OCI-LY1 (cell line): Measurements from ENCODE around the gene MRGPRD.

Source experiments
- H2AFZ ChIP-seq: fragments of 200-600 bp; sonication (generic), shearing (Covaris generic); 2 replicates; pipeline ENCODE4 v1.6.0; 2014; ENCODE audit warnings: antibody characterized with exemption, mild to moderate bottlenecking, low read length
- H3F3A ChIP-seq: fragments of 200-600 bp; sonication (generic), shearing (Covaris generic); 2 replicates; pipeline ENCODE4 v1.6.0; 2014; ENCODE audit warnings: mild to moderate bottlenecking, antibody characterized with exemption, low read length, moderate library complexity; ENCODE audit not compliant: insufficient read depth
- H3K27ac ChIP-seq: fragments of 200-600 bp; sonication (generic); 2 replicates; pipeline ENCODE4 v1.5.1; 2014; ENCODE audit warnings: low read length, mixed run types, mild to moderate bottlenecking, low read depth; ENCODE audit not compliant: poor library complexity, severe bottlenecking
- H3K27me3 ChIP-seq: fragments of 200-600 bp; sonication (generic); 2 replicates; pipeline ENCODE4 v1.6.0; 2014; ENCODE audit warnings: antibody characterized with exemption, mild to moderate bottlenecking, low read length, moderate library complexity; ENCODE audit not compliant: insufficient read depth
- H3K36me3 ChIP-seq: fragments of 200-600 bp; sonication (generic); 2 replicates; pipeline ENCODE4 v1.6.1; 2014; ENCODE audit warnings: mild to moderate bottlenecking, antibody characterized with exemption, low read length, moderate library complexity, mixed read lengths; ENCODE audit not compliant: insufficient read depth
- H3K4me1 ChIP-seq: fragments of 200-600 bp; sonication (generic); 2 replicates; pipeline ENCODE4 v1.5.1; 2014; ENCODE audit warnings: mild to moderate bottlenecking, low read length, moderate library complexity; ENCODE audit not compliant: insufficient read depth, severe bottlenecking
- H3K4me2 ChIP-seq: fragments of 200-600 bp; sonication (generic), shearing (Covaris generic); 2 replicates; pipeline ENCODE4 v1.6.1; 2014; ENCODE audit warnings: low read length
- H3K4me3 ChIP-seq: fragments of 200-600 bp; sonication (generic); 2 replicates; pipeline ENCODE4 v1.5.1; 2014; ENCODE audit warnings: low read length, low read depth, mild to moderate bottlenecking, mixed read lengths; ENCODE audit not compliant: poor library complexity, severe bottlenecking
- H3K79me2 ChIP-seq: fragments of 200-600 bp; shearing (Covaris generic); 2 replicates; pipeline ENCODE4 v1.6.1; 2016; ENCODE audit warnings: mixed run types, low read length, mixed read lengths; ENCODE audit not compliant: insufficient read depth
- H3K9ac ChIP-seq: fragments of 200-600 bp; sonication (generic), shearing (Covaris generic); 2 replicates; pipeline ENCODE4 v1.6.1; 2014; ENCODE audit warnings: mild to moderate bottlenecking, low read length, mixed read lengths
- H3K9me2 ChIP-seq: fragments of 200-600 bp; sonication (generic), shearing (Covaris generic); 2 replicates; pipeline ENCODE4 v1.6.1; 2014; ENCODE audit warnings: low read depth, mild to moderate bottlenecking, low read length, mixed read lengths
- H3K9me3 ChIP-seq: fragments of 200-600 bp; shearing (Covaris generic); 2 replicates; pipeline ENCODE4 v1.6.1; 2014; ENCODE audit warnings: low read length, mixed read lengths
- H4K20me1 ChIP-seq: fragments of 200-600 bp; sonication (generic), shearing (Covaris generic); 2 replicates; pipeline ENCODE4 v1.6.0; 2016; ENCODE audit warnings: mild to moderate bottlenecking, low read length; ENCODE audit not compliant: insufficient read depth
- EZH2 ChIP-seq: fragments of 200-600 bp; sonication (generic), shearing (Covaris generic); IDR thresholded peaks from 2 replicates; pipeline ENCODE4 v1.8.0; 2017; ENCODE audit warnings: borderline replicate concordance, mixed run types, mild to moderate bottlenecking, antibody characterized with exemption, low read length, moderate library complexity, mixed read lengths
- TF ChIP-seq, protein P1 (sequence below): fragments of 200-600 bp; sonication (generic), shearing (Covaris generic); IDR thresholded peaks from 2 replicates; pipeline ENCODE4 v1.5.1; 2017; ENCODE audit warnings: mild to moderate bottlenecking, antibody characterized with exemption, low read length, moderate library complexity, mixed read lengths

Gene MRGPRD

DNA sequence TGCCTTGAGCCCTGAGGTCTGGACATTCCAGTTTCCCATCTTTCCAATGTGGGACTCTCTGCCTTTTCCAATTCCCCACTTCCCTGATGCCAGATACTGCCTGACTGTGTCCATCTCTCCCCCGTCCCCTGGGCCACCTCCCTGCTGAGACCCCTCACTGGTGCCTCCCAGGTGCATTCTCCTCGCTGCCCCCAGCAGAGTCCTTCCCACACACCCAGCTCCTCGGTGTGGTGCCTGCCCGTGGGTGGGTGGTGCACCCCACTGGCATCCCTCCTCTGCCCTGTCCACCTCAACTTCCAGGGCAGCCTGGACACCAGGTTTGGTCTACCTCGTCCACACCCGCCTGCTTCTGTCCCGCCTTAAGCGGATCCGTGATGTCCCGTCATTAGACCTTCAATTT lies 37.2 kb upstream of the MRGPRD start:
- TF ChIP-seq, protein P1, sequence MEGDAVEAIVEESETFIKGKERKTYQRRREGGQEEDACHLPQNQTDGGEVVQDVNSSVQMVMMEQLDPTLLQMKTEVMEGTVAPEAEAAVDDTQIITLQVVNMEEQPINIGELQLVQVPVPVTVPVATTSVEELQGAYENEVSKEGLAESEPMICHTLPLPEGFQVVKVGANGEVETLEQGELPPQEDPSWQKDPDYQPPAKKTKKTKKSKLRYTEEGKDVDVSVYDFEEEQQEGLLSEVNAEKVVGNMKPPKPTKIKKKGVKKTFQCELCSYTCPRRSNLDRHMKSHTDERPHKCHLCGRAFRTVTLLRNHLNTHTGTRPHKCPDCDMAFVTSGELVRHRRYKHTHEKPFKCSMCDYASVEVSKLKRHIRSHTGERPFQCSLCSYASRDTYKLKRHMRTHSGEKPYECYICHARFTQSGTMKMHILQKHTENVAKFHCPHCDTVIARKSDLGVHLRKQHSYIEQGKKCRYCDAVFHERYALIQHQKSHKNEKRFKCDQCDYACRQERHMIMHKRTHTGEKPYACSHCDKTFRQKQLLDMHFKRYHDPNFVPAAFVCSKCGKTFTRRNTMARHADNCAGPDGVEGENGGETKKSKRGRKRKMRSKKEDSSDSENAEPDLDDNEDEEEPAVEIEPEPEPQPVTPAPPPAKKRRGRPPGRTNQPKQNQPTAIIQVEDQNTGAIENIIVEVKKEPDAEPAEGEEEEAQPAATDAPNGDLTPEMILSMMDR, result no peak
- no peak for TF ChIP-seq EZH2
- H3K79me2 ChIP-seq, result no peaks in the 10 kb centered on the region
- H3F3A ChIP-seq, result no peaks in the 10 kb centered on the region
- H3K9me3 ChIP-seq, result no peaks in the 10 kb centered on the region
- no peaks in the 10 kb centered on the region for H3K36me3 ChIP-seq
- H3K27ac ChIP-seq, result no peak overlapping the region
- no peak overlapping the region for H3K9ac ChIP-seq
- no peak overlapping the region for H2AFZ ChIP-seq
- no peak overlapping the region for H3K4me3 ChIP-seq
- H3K27me3 ChIP-seq, result 0 out of 2 replicates have a peak, but pooled peaks cover 10% of the 10 kb centered on the region
- no peaks in the 10 kb centered on the region for H4K20me1 ChIP-seq
- no peaks in the 10 kb centered on the region for H3K4me1 ChIP-seq
- H3K9me2 ChIP-seq, result no peaks in the 10 kb centered on the region
- H3K4me2 ChIP-seq, result no peak overlapping the region

GRCh38 chr11:69014898-69015549 lies 34.2 kb upstream of the MRGPRD start:
- no peak overlapping the region for H3K4me2 ChIP-seq

GRCh38 chr11:69014084-69014851 lies 33.5 kb upstream of the MRGPRD start:
- H3K9me2 ChIP-seq, result no peaks in the 10 kb centered on the region
- no peak overlapping the region for H3K4me3 ChIP-seq
- no peak for TF ChIP-seq EZH2
- TF ChIP-seq, protein P1, result no peak
- no peaks in the 10 kb centered on the region for H3K9me3 ChIP-seq
- no peaks in the 10 kb centered on the region for H3K79me2 ChIP-seq
- no peaks in the 10 kb centered on the region for H4K20me1 ChIP-seq
- H3K4me2 ChIP-seq, result no peak overlapping the region
- H2AFZ ChIP-seq, result no peak overlapping the region
- no peaks in the 10 kb centered on the region for H3F3A ChIP-seq
- H3K27ac ChIP-seq, result no peak overlapping the region
- no peaks in the 10 kb centered on the region for H3K4me1 ChIP-seq
- H3K27me3 ChIP-seq, result no peaks in the 10 kb centered on the region
- no peaks in the 10 kb centered on the region for H3K36me3 ChIP-seq
- no peak overlapping the region for H3K9ac ChIP-seq

More at GRCh38 chr11:69014898-69015549, 34.2 kb upstream of the MRGPRD start:
- Histone ChIP-seq H3K9me3 (no peaks in the 10 kb centered on the region), H3K9me2 (no peaks in the 10 kb centered on the region), H3K27me3 (no peaks in the 10 kb centered on the region), H3K79me2 (no peaks in the 10 kb centered on the region), H3K27ac (no peak overlapping the region), H3K4me3 (no peak overlapping the region), H3K36me3 (no peaks in the 10 kb centered on the region), H3F3A (no peaks in the 10 kb centered on the region), H3K4me1 (no peaks in the 10 kb centered on the region), H2AFZ (no peak overlapping the region), H4K20me1 (no peaks in the 10 kb centered on the region), H3K9ac (no peak overlapping the region)
- TF ChIP-seq, protein P1, result no peak
- TF ChIP-seq EZH2, result no peak
